HAP-1 (cell line): ENCODE measurements around the gene UBE2N.

Experiments used
- DNase-seq, 2 experiments: peaks; one replicate each; pipeline ENCODE4 v3.0.0-alpha.2; 2016 to 2020; ENCODE audit warnings: low spot score in 2 of 2
- H3K27me3 ChIP-seq: fragments of 250-450 bp; sonication (Bioruptor Pico); 2 replicates; pipeline ENCODE4 v1.5.1; 2020; ENCODE audit warnings: low read depth, mild to moderate bottlenecking, moderate library complexity
- H3K36me3 ChIP-seq: fragments of 250-450 bp; sonication (Bioruptor Pico); replicated peaks from 2 replicates; pipeline ENCODE4 v1.5.1; 2020; ENCODE audit warnings: mild to moderate bottlenecking
- H3K4me1 ChIP-seq: fragments of 250-450 bp; sonication (Bioruptor Pico); 2 replicates; pipeline ENCODE4 v1.5.1; 2020; ENCODE audit warnings: mild to moderate bottlenecking
- H3K4me3 ChIP-seq: fragments of 250-450 bp; sonication (Bioruptor Pico); 2 replicates; pipeline ENCODE4 v1.5.1; 2020; ENCODE audit warnings: mild to moderate bottlenecking, moderate library complexity
- H3K9me3 ChIP-seq: fragments of 250-450 bp; sonication (Bioruptor Pico); 2 replicates; pipeline ENCODE4 v1.5.1; 2020; ENCODE audit warnings: mild to moderate bottlenecking, moderate library complexity
- in situ Hi-C: fragments of 300-500 bp; cut with MboI; formaldehyde crosslinking; loops from 3 replicates; pipeline ENCODE4 v1.14.3; 2020; ENCODE audit warnings: low sequenced_read_pairs, inconsistent platforms, mixed read lengths

The UBE2N gene

GRCh38 chr12:93459097-93459496, 17.4 kb upstream of the UBE2N start:
- no peak for DNase-seq
- H3K27me3 ChIP-seq, result no peaks in the 10 kb centered on the region
- H3K9me3 ChIP-seq, result no peaks in the 10 kb centered on the region
- H3K4me3 ChIP-seq, result no peak overlapping the region
- in situ Hi-C loops, result no loop called here
- no peaks in the 10 kb centered on the region for H3K36me3 ChIP-seq
- no peaks in the 10 kb centered on the region for H3K4me1 ChIP-seq

DNA sequence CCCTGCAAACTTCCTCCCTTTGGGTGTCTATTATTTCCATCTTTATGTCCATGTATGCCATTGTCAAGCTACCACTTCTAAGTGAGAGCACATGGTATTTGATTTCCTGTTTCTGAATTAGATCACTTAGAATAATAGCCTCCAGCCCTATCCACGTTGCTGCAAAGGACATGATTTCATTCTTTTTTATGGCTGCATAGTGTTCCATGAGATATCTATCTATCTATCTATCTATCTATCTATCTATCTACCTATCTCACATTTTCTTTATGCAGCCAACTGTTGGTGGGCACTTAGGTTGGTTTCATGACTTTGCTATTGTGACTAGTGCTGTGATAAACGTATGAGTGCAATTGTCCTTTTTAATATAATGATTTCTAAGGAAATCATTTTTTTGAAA, 14.3 kb upstream of the UBE2N start:
- Histone ChIP-seq H3K36me3 (no peaks in the 10 kb centered on the region), H3K9me3 (peaks cover under 1% of the 10 kb centered on the region; the same call in 1 of the 2 replicates), H3K4me3 (no peak overlapping the region), H3K4me1 (no peaks in the 10 kb centered on the region), H3K27me3 (no peaks in the 10 kb centered on the region)
- in situ Hi-C loops, result no loop called here
- DNase-seq, result no peak

GRCh38 chr12:93453633-93454032, 11.9 kb upstream of the UBE2N start:
- DNase-seq, result no peak
- Histone ChIP-seq H3K36me3 (no peaks in the 10 kb centered on the region), H3K4me3 (no peak overlapping the region), H3K9me3 (peaks cover 2% of the 10 kb centered on the region; the same call in 1 of the 2 replicates), H3K4me1 (no peaks in the 10 kb centered on the region), H3K27me3 (no peaks in the 10 kb centered on the region)
- in situ Hi-C loops, result no loop called here

- Histone ChIP-seq H3K9me3 (peaks cover 2% of the 10 kb centered on the region; the same call in 1 of the 2 replicates), H3K36me3 (no peaks in the 10 kb centered on the region), H3K4me1 (no peaks in the 10 kb centered on the region), H3K4me3 (no peak overlapping the region), H3K27me3 (no peaks in the 10 kb centered on the region)
- DNase-seq, result no peak
- in situ Hi-C loops, result no loop called here
Observed at GRCh38 chr12:93451423-93452158, 9.8 kb upstream of the UBE2N start.

- in situ Hi-C loops, result no loop called here
- DNase-seq, result no peak
- H3K4me1 ChIP-seq, result no peaks in the 10 kb centered on the region
- no peaks in the 10 kb centered on the region for H3K27me3 ChIP-seq
- H3K36me3 ChIP-seq, result no peaks in the 10 kb centered on the region
- no peak overlapping the region for H3K4me3 ChIP-seq
- peaks cover 2% of the 10 kb centered on the region; the same call in 1 of the 2 replicates for H3K9me3 ChIP-seq
Observed at GRCh38 chr12:93449277-93449676, 7.5 kb upstream of the UBE2N start.

DNA sequence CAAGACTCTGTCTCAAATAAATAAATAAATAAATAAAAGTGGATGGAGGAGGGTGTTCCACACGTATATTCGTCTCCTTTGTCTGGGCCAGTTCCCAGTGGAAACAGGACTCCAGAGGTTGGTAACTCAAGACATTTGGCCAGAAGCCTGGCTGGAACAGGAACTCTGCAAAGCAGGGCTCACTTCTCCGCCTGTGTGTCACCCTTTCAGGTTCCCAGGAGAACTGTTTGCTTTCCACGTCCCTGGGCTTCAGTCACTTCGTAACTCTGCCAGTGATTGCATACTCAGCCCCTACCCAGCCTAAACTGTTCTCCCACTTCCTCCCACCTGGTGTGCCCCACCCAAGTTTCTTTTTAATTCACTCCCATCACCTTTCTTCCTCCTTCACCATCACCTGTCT, 7.0 kb upstream of the UBE2N start:
- DNase-seq, result no peak
- Histone ChIP-seq H3K9me3 (peaks cover 2% of the 10 kb centered on the region; the same call in 1 of the 2 replicates), H3K27me3 (no peaks in the 10 kb centered on the region), H3K4me1 (no peaks in the 10 kb centered on the region), H3K36me3 (no peaks in the 10 kb centered on the region), H3K4me3 (no peak overlapping the region)
- in situ Hi-C loops, result no loop called here

DNA sequence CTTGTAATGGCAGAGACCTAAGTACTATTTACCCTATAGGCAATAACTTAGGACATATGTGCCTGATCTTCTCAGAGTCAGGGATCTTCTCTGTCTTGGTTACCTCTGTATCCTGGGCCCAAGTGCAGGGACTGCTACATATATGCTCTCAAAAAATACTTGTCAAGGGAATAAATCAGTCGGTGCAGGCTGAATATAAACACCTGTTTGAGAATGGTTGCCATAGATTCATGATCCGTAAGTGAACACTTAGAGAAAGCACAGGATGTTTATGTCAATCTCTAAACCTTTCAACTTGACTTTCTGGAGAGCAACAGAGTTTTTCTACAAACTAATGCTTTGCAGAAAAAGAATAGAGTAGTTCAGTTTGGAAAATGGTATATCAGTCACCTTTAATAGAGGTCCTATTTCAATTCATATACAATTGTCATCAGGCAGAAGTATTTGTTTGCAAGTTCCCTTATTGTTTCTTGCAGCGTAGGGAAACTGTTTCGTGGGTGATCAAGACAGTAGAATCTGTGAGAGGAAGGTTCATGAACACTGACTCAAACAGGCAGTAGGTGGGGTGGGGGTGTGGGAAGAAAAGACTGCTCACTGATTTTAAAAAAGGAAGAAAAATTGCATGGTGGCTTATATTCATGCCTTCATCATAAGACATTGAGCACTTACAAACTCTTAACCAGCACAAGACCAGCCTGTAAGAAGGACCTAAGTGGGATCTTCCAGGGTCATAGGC, 6.0 kb upstream of the UBE2N start:
- Histone ChIP-seq H3K36me3 (no peaks in the 10 kb centered on the region), H3K4me3 (no peak overlapping the region), H3K9me3 (peaks cover 2% of the 10 kb centered on the region; the same call in 1 of the 2 replicates), H3K4me1 (peaks cover 6% of the 10 kb centered on the region), H3K27me3 (no peaks in the 10 kb centered on the region)
- in situ Hi-C loops, result no loop called here
- no peak for DNase-seq

DNA sequence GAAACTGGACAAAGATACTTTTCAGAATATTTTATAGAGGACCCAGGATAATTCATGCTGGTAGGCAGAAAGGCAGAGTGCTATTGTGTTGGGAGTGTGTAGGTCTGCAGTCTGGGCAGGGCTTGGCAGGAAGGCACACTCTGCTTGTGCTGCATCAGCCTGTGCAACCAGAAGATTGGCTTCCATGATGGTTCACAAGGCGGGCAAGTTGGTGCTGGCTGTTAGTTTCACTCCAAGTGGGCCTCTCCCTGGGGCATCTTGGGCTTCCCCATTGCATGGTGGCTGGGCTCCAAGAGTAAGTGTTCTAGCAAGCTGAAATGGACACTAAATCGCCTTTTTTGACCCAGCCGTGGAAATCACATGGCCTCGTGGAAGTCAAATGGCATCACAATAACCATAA, 1.8 kb upstream of the UBE2N start:
- H3K4me3 ChIP-seq, result no peak overlapping the region
- no peak for DNase-seq
- H3K4me1 ChIP-seq, result peaks cover 15% of the 10 kb centered on the region
- H3K36me3 ChIP-seq, result peaks cover 3% of the 10 kb centered on the region; the same call in 1 of the 2 replicates
- in situ Hi-C loops, result no loop called here
- no peaks in the 10 kb centered on the region for H3K9me3 ChIP-seq
- no peaks in the 10 kb centered on the region for H3K27me3 ChIP-seq

GRCh38 chr12:93442411-93443340, 929 bp upstream of the UBE2N start:
- in situ Hi-C loops, result no loop called here
- no peak for DNase-seq
- H3K4me1 ChIP-seq, result peaks cover 15% of the 10 kb centered on the region

DNA sequence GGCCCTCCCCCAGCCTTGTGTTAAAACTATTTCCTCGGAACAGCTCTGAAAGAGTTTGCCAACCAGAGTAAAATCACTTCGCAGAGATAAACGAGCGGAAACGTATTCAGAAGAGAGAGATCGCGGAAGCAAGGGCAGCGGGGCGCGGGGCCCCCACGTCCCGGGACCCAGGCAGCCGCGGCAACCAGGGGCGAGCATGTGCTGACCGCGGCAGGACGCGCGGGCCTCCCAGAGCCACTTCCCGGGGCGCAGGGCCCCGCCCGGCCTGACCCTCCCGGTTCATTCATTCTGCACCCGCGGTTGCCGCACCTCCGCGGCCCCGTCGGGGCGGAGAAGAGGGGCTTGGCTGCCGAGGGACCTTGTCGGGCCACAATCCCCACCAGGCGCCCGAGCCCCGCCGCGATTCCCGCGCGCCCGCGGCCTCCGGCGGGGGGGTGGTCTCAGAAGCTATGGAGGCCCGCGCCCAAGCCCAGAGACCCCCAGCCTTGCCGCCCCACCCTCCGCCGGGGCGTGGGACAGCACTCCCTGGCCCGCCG, 598 bp downstream of the UBE2N start:
- Histone ChIP-seq H3K36me3 (peaks cover 3% of the 10 kb centered on the region; the same call in 1 of the 2 replicates), H3K4me1 (peaks cover 15% of the 10 kb centered on the region), H3K27me3 (no peaks in the 10 kb centered on the region), H3K4me3 (peak overlapping the region; percentile 79), H3K9me3 (no peaks in the 10 kb centered on the region)
- in situ Hi-C loops, result no loop called here
- peak in 1 of 2 experiments; percentile 33 for DNase-seq

More at GRCh38 chr12:93442411-93443340, 929 bp upstream of the UBE2N start:
- Histone ChIP-seq H3K36me3 (peaks cover 3% of the 10 kb centered on the region; the same call in 1 of the 2 replicates), H3K9me3 (no peaks in the 10 kb centered on the region), H3K27me3 (no peaks in the 10 kb centered on the region), H3K4me3 (peak overlapping the region; percentile 79)

DNA sequence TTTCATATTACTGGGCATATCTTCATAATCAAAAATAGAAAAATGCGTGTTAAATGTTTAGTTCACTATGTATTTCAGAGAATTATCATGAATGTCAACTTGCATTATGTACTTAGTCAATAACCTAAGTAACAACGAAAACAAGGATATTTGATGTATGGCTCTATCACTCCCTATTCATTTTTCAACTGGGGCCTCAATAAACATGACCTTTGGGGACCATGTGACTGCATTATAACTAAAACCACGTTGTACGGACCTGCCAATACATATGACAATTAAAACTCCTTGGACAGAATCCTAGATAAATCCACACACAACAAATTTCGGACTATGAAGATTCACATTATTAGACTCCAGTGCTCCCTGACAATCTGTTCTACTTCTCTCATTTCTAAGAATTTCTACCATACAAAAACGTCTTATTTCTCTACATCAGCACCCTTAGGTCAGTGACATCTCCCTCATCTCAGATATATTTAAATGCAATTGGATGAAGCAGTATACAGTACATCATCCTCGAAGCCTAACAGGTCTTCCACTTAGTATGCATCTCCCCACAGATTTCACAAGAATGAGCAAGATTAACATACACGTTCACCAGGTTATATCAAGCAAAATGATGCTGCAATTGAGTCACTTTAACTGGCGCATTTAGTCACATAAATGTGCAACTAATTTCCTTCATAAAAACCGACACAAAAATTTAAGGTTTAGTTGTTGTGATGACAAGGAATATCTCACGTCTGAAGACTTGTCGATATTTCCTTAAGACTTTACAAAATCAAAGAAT, 1.5 kb downstream of the UBE2N start:
- Histone ChIP-seq H3K4me1 (peaks cover 15% of the 10 kb centered on the region), H3K36me3 (peaks cover 3% of the 10 kb centered on the region; the same call in 1 of the 2 replicates), H3K4me3 (peak overlapping the region; percentile 79), H3K27me3 (no peaks in the 10 kb centered on the region), H3K9me3 (no peaks in the 10 kb centered on the region)
- DNase-seq, result no peak
- in situ Hi-C loops, result no loop called here

DNA sequence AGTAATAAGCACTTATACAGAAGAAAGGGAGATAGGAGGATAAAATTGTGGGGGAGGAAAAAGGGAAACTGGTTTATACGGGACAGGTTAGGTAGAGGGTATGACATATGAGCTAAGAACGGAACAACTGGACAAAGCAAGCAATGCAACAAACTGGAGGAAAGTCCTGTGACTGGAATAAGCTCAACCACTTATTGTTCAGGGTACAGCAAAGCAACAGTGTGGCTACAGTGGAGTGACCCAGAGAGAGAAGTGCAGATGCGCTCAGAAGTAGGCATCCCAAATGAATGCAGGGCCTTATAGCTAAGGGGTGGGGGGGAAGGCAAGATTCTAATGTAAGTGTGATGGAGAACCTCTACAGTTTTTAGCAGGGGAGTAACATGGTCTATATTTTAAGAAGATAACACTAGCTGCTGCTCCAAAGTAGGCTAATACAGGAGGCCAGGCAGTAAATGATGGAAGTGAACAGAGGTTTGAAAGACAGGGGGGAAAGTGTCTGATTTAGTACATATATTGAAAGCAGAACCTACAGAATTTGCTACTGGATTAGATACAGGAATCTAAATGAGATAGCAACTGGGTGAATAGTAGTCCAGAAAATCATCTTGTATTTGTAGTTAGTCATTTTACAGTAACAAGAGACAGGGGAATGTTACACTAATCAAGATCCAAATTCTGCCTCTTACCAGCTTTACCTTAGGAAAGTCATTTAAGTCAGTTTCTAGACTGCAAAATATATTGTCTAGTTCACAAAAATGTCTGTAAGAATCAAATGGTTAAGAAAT, 3.3 kb downstream of the UBE2N start:
- Histone ChIP-seq H3K9me3 (no peaks in the 10 kb centered on the region), H3K27me3 (no peaks in the 10 kb centered on the region), H3K4me3 (no peak overlapping the region), H3K36me3 (peaks cover 3% of the 10 kb centered on the region; the same call in 1 of the 2 replicates), H3K4me1 (peaks cover 15% of the 10 kb centered on the region)
- DNase-seq, result no peak
- in situ Hi-C loops, result no loop called here
